Immature natural killer cell (primary cell): ENCODE measurements around the gene ZDHHC7. TPM values are rescaled to one million over a fixed set of nuclear protein-coding genes. Genes with fewer than 3 reads are reported as not detected.
A peak's percentile ranks its signal among the peaks of the same experiment; 100 is the strongest.

Experiments used
- DNase-seq, 3 donors: peaks; one replicate each; pipeline ENCODE4 v3.0.0; 2022; ENCODE audit warnings: mixed read lengths in 1 of 3
- H3K27ac Mint-ChIP-seq, 6 donors: one replicate each; pipeline ENCODE4 v1.8.0; 2020; ENCODE audit warnings: mixed read lengths in 6 of 6, mild to moderate bottlenecking in 5 of 6, inconsistent platforms in 4 of 6, moderate library complexity in 3 of 6
- H3K27me3 Mint-ChIP-seq, 3 donors: one replicate each; pipeline ENCODE4 v1.8.0; 2020 to 2021; ENCODE audit warnings: low read depth in 3 of 3, mild to moderate bottlenecking in 3 of 3, mixed read lengths in 3 of 3, moderate library complexity in 3 of 3, inconsistent platforms in 1 of 3
- H3K36me3 Mint-ChIP-seq, 3 donors: one replicate each; pipeline ENCODE4 v1.8.0; 2020; ENCODE audit warnings: mixed read lengths in 3 of 3, inconsistent platforms in 2 of 3, mild to moderate bottlenecking in 2 of 3
- H3K4me1 Mint-ChIP-seq, 2 donors: one replicate each; pipeline ENCODE4 v1.8.0; 2020; ENCODE audit warnings: inconsistent platforms in 2 of 2, mild to moderate bottlenecking in 2 of 2, mixed read lengths in 2 of 2, moderate library complexity in 1 of 2
- H3K4me3 Mint-ChIP-seq, 5 donors: one replicate each; pipeline ENCODE4 v1.8.0; 2020; ENCODE audit warnings: mild to moderate bottlenecking in 5 of 5, mixed read lengths in 5 of 5, inconsistent platforms in 3 of 5, moderate library complexity in 3 of 5
- H3K9me3 Mint-ChIP-seq, 6 donors: one replicate each; pipeline ENCODE4 v1.8.0; 2020; ENCODE audit warnings: mild to moderate bottlenecking in 6 of 6, mixed read lengths in 6 of 6, inconsistent platforms in 4 of 6, moderate library complexity in 3 of 6
- polyA plus RNA-seq, 3 donors: library from polyadenylated mRNA; unstranded; fragments of 300-500 nt; fragmentation: Illumina TruSeq; gene quantifications; one replicate each; pipeline ENCODE4 v1.2.3, GENCODE V29; 2021

The ZDHHC7 gene
- polyA plus RNA-seq, 3 donors from 2014 or later: 28.2 to 46.6 (median 37.2) TPM

- Mint-ChIP-seq H3K4me3 (no peak overlapping the region), H3K4me1 (peaks cover 73 to 85% of the 10 kb centered on the region in 2 donors), H3K9me3 (no peaks in the 10 kb centered on the region), H3K27me3 (peaks cover 0 to 4% (median 3%) of the 10 kb centered on the region in 3 donors), H3K36me3 (peaks cover 0 to 8% (median 6%) of the 10 kb centered on the region in 3 donors), H3K27ac (peak overlapping the region in 4 of 6 donors; percentile 42 to 83 (median 48))
- DNase-seq: no peak
Measured at GRCh38 chr16:85005285-85006069, 5.9 kb downstream of the ZDHHC7 start.

- no peaks in the 10 kb centered on the region for H3K9me3 Mint-ChIP-seq
- peaks cover 0 to 3% (median 0%) of the 10 kb centered on the region in 3 donors for H3K27me3 Mint-ChIP-seq
- H3K27ac Mint-ChIP-seq: peak overlapping the region in 2 of 6 donors; percentile 21 to 50
- H3K4me1 Mint-ChIP-seq: peaks cover 66 to 83% of the 10 kb centered on the region in 2 donors
- peaks cover 0 to 8% (median 6%) of the 10 kb centered on the region in 3 donors for H3K36me3 Mint-ChIP-seq
- no peak overlapping the region for H3K4me3 Mint-ChIP-seq
- DNase-seq: no peak
Measured at GRCh38 chr16:85004587-85005205, 6.6 kb downstream of the ZDHHC7 start.

GRCh38 chr16:85003725-85004586 is 7.4 kb downstream of the ZDHHC7 start:
- H3K27ac Mint-ChIP-seq: peak overlapping the region in 3 of 6 donors; percentile 37 to 75 (median 71)
- H3K9me3 Mint-ChIP-seq: no peaks in the 10 kb centered on the region
- no peak for DNase-seq
- peaks cover 65 to 84% of the 10 kb centered on the region in 2 donors for H3K4me1 Mint-ChIP-seq
- peaks cover 0 to 3% (median 0%) of the 10 kb centered on the region in 3 donors for H3K27me3 Mint-ChIP-seq
- peak overlapping the region in 1 of 5 donors; percentile 50 for H3K4me3 Mint-ChIP-seq
- H3K36me3 Mint-ChIP-seq: peaks cover 0 to 8% (median 6%) of the 10 kb centered on the region in 3 donors

DNA sequence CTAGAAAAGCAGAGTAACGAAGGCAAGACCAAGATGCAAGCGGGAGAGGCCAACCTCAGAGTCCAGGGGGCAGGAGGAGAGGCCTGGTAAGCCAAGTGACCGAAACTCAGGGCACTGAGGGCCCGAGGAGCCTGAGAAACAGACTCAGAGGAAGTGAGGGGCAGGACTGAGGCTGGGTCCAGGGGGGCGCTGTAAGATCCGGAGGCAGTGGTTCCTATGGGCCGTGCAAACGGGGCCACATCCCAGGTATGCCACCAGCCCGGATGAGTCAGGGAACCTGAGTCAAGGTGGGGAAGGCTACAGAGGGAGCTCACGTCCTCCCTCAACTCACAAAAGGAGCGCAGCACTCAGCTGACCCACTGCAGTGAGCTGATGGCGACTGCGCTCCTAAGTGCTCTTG is 8.3 kb downstream of the ZDHHC7 start:
- H3K4me3 Mint-ChIP-seq: peak overlapping the region in 3 of 5 donors; percentile 43 to 64 (median 56)
- peaks cover 0 to 3% (median 0%) of the 10 kb centered on the region in 3 donors for H3K27me3 Mint-ChIP-seq
- peaks cover 65 to 85% of the 10 kb centered on the region in 2 donors for H3K4me1 Mint-ChIP-seq
- no peak for DNase-seq
- H3K9me3 Mint-ChIP-seq: no peaks in the 10 kb centered on the region
- peaks cover 0 to 8% (median 6%) of the 10 kb centered on the region in 3 donors for H3K36me3 Mint-ChIP-seq
- peak overlapping the region in 4 of 6 donors; percentile 15 to 88 (median 64) for H3K27ac Mint-ChIP-seq

GRCh38 chr16:85002608-85003007 is 8.7 kb downstream of the ZDHHC7 start:
- peaks cover 0 to 3% (median 0%) of the 10 kb centered on the region in 3 donors for H3K27me3 Mint-ChIP-seq
- H3K36me3 Mint-ChIP-seq: peaks cover 0 to 8% (median 6%) of the 10 kb centered on the region in 3 donors
- peak overlapping the region; percentile 36 to 64 (median 43) for H3K4me3 Mint-ChIP-seq
- H3K27ac Mint-ChIP-seq: peak overlapping the region in 4 of 6 donors; percentile 15 to 88 (median 64)
- DNase-seq: peak; percentile 14 to 41 (median 17)
- no peaks in the 10 kb centered on the region for H3K9me3 Mint-ChIP-seq
- peaks cover 62 to 80% of the 10 kb centered on the region in 2 donors for H3K4me1 Mint-ChIP-seq

GRCh38 chr16:85002099-85002541 is 9.2 kb downstream of the ZDHHC7 start:
- H3K4me1 Mint-ChIP-seq: peaks cover 57 to 75% of the 10 kb centered on the region in 2 donors
- no peaks in the 10 kb centered on the region for H3K9me3 Mint-ChIP-seq
- no peak for DNase-seq
- H3K27ac Mint-ChIP-seq: peak overlapping the region in 4 of 6 donors; percentile 33 to 88 (median 54)
- peaks cover 0 to 8% (median 6%) of the 10 kb centered on the region in 3 donors for H3K36me3 Mint-ChIP-seq
- H3K27me3 Mint-ChIP-seq: peaks cover 0 to 3% (median 0%) of the 10 kb centered on the region in 3 donors
- H3K4me3 Mint-ChIP-seq: peak overlapping the region in 4 of 5 donors; percentile 36 to 64 (median 50)

DNA sequence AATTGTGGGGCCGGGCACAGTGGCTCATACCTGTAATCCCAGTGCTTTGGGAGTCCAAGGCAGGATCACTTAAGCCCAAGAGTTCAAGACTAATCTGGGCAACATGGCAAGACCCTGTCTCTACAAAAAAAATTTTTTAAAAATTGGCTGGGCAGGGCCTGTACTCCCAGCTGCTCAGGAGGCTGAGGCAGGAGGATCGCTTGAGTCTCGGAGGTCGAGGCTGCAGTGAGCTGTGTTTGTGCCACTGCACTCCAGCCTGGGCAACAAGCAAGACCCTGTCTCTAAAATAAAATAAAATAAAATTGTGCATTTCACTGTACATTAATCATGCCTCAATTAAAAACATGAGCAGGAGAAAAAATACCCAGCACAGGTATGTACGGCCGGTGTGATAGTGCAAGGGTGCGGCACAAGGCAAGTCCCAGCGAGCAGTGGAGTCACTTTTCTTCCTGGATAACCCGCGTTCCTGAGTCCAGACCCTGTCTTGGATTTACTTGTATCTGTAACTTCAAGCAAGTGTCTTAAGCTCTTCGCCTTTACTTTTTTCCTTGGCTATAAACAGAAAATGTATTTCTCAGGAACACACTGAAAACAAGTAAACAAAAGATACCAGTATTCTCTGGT is 11.4 kb downstream of the ZDHHC7 start:
- H3K4me3 Mint-ChIP-seq: no peak overlapping the region
- peaks cover 3 to 14% (median 3%) of the 10 kb centered on the region in 3 donors for H3K36me3 Mint-ChIP-seq
- no peak for DNase-seq
- H3K9me3 Mint-ChIP-seq: no peaks in the 10 kb centered on the region
- H3K27me3 Mint-ChIP-seq: peaks cover 0 to 3% (median 1%) of the 10 kb centered on the region in 3 donors
- H3K4me1 Mint-ChIP-seq: peaks cover 53 to 72% of the 10 kb centered on the region in 2 donors
- no peak overlapping the region for H3K27ac Mint-ChIP-seq

DNA sequence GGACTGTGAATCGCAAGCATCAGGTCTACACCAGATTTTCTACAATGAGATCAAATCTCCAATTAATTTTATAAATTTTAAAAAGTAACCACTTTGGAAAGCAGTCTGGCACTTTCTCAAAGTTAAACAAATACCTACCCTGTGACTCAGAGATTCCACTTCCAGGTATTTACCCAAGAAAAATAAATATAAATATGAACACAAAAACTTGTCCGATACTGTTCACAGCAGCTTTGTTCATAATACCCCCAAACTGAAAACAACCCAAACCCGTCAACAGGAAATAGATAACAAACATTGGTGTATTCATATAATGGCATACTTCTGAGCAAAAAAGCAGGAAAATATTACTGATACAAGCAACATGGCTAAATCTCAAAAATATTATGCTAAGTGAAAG is 12.1 kb downstream of the ZDHHC7 start:
- no peak for DNase-seq
- H3K27ac Mint-ChIP-seq: peak overlapping the region in 2 of 6 donors; percentile 4 to 9
- no peak overlapping the region for H3K4me3 Mint-ChIP-seq
- H3K27me3 Mint-ChIP-seq: peaks cover 0 to 2% (median 1%) of the 10 kb centered on the region in 3 donors
- H3K36me3 Mint-ChIP-seq: peaks cover 3 to 18% (median 3%) of the 10 kb centered on the region in 3 donors
- H3K9me3 Mint-ChIP-seq: no peaks in the 10 kb centered on the region
- peaks cover 48 to 72% of the 10 kb centered on the region in 2 donors for H3K4me1 Mint-ChIP-seq

DNA sequence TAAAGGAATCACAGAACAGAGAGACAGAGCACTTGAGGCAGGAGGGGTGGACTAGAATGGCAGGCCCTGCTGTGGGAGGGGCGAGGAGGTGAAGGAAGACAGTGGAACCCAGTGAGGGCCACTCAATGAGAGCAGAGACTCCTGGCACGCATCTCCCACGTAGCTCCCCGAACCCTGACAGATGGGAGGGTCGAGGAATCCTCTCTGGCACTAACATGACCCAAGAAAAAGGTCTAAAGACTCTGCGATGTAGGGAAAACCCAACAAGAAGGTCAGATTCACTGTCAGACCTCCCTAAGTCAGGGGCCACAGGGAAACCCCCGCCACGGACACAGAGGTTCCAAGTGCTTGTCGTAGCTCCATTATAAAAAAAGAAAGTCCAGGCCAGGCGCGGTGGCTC is 15.0 kb downstream of the ZDHHC7 start:
- Mint-ChIP-seq H3K4me1 (peaks cover 23 to 50% of the 10 kb centered on the region in 2 donors), H3K27ac (no peak overlapping the region), H3K9me3 (no peaks in the 10 kb centered on the region), H3K36me3 (peaks cover 3 to 15% (median 6%) of the 10 kb centered on the region in 3 donors), H3K27me3 (peaks cover 0 to 1% (median 0%) of the 10 kb centered on the region in 3 donors), H3K4me3 (no peak overlapping the region)
- DNase-seq: no peak

GRCh38 chr16:84995663-84996062 is 15.7 kb downstream of the ZDHHC7 start:
- DNase-seq: no peak
- H3K36me3 Mint-ChIP-seq: peaks cover 1 to 16% (median 6%) of the 10 kb centered on the region in 3 donors

DNA sequence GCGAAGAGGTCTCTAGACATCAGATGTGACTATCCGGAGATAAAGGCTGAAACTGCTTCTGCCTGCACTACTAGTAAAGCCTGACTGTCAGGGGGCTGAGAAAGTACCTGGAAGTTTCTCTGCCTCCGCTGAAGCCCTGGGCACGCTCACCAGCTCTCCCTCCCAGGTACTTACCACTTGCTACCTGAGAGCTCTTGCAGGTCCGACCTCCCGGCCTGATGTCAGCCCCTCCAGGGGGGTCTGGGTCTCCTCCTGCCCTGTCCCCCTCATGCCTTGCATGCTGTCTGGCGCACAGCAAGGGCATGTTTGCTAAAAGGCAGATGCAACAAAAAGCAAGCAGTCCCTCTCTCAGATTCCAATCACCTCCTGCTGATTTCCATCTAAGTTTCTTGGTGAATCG is 17.4 kb downstream of the ZDHHC7 start:
- Mint-ChIP-seq H3K27ac (peak overlapping the region in 2 of 6 donors; percentile 37 to 77), H3K27me3 (peaks cover 0 to 5% (median 0%) of the 10 kb centered on the region in 3 donors), H3K9me3 (no peaks in the 10 kb centered on the region), H3K4me3 (no peak overlapping the region), H3K36me3 (peaks cover 2 to 28% (median 14%) of the 10 kb centered on the region in 3 donors), H3K4me1 (peaks cover 15 to 42% of the 10 kb centered on the region in 2 donors)
- no peak for DNase-seq

More at GRCh38 chr16:84995663-84996062, 15.7 kb downstream of the ZDHHC7 start:
- Mint-ChIP-seq H3K27me3 (peaks cover 0 to 1% (median 0%) of the 10 kb centered on the region in 3 donors), H3K27ac (peak overlapping the region in 1 of 6 donors; percentile 26), H3K4me1 (peaks cover 22 to 48% of the 10 kb centered on the region in 2 donors), H3K9me3 (no peaks in the 10 kb centered on the region), H3K4me3 (no peak overlapping the region)

- Mint-ChIP-seq H3K9me3 (no peaks in the 10 kb centered on the region), H3K27me3 (peaks cover 0 to 5% (median 0%) of the 10 kb centered on the region in 3 donors), H3K4me3 (no peak overlapping the region), H3K36me3 (peaks cover 4 to 35% (median 14%) of the 10 kb centered on the region in 3 donors), H3K4me1 (peaks cover 10 to 36% of the 10 kb centered on the region in 2 donors), H3K27ac (no peak overlapping the region)
- DNase-seq: no peak
Measured at GRCh38 chr16:84992717-84993075, 18.6 kb downstream of the ZDHHC7 start.
